HG02759 (cell line): ENCODE data around the gene SLC2A6.

ENCODE experiments used
- ATAC-seq: cut with Tn5 transposase; IDR thresholded peaks from one replicate; pipeline ENCODE4 v1.9.1; 2021; ENCODE audit warnings: mild to moderate bottlenecking, moderate library complexity; ENCODE audit not compliant: unreplicated experiment

Gene SLC2A6

GRCh38 chr9:133516256-133516960, 37.5 kb upstream of the SLC2A6 start:
- no peak for ATAC-seq

GRCh38 chr9:133515615-133516255, 36.8 kb upstream of the SLC2A6 start:
- ATAC-seq = no peak

GRCh38 chr9:133515240-133515610, 36.3 kb upstream of the SLC2A6 start:
- ATAC-seq = no peak

GRCh38 chr9:133514460-133515239, 35.8 kb upstream of the SLC2A6 start:
- no peak for ATAC-seq

- no peak for ATAC-seq
Measured at GRCh38 chr9:133513214-133514100, 34.6 kb upstream of the SLC2A6 start.

- no peak for ATAC-seq
Measured at GRCh38 chr9:133512253-133513213, 33.6 kb upstream of the SLC2A6 start.

- no peak for ATAC-seq
Measured at GRCh38 chr9:133511607-133512006, 32.7 kb upstream of the SLC2A6 start.

GRCh38 chr9:133510926-133511505, 32.1 kb upstream of the SLC2A6 start:
- no peak for ATAC-seq

- ATAC-seq = no peak
Measured at GRCh38 chr9:133509179-133510083, 30.5 kb upstream of the SLC2A6 start.

- ATAC-seq = no peak
Measured at GRCh38 chr9:133508046-133508445, 29.1 kb upstream of the SLC2A6 start.

- no peak for ATAC-seq
Measured at GRCh38 chr9:133507246-133507965, 28.5 kb upstream of the SLC2A6 start.

- ATAC-seq = no peak
Measured at GRCh38 chr9:133506653-133507038, 27.7 kb upstream of the SLC2A6 start.

GRCh38 chr9:133505901-133506652, 27.2 kb upstream of the SLC2A6 start:
- ATAC-seq = no peak

GRCh38 chr9:133505186-133505830, 26.4 kb upstream of the SLC2A6 start:
- no peak for ATAC-seq

- ATAC-seq = no peak
Measured at GRCh38 chr9:133502112-133502511, 23.2 kb upstream of the SLC2A6 start.

- no peak for ATAC-seq
Measured at GRCh38 chr9:133499892-133500270, 21.0 kb upstream of the SLC2A6 start.
